CD4-positive, alpha-beta T cell treated with Interleukin-6 at 100 ng/mL for 8 hours (primary cell): ENCODE measurements around the gene ADGRD2.

ENCODE experiments used
- DNase-seq: peaks from one replicate; pipeline ENCODE4 v3.0.0-alpha.2; 2020; ENCODE audit warnings: mixed read lengths, low spot score

The ADGRD2 gene

DNA sequence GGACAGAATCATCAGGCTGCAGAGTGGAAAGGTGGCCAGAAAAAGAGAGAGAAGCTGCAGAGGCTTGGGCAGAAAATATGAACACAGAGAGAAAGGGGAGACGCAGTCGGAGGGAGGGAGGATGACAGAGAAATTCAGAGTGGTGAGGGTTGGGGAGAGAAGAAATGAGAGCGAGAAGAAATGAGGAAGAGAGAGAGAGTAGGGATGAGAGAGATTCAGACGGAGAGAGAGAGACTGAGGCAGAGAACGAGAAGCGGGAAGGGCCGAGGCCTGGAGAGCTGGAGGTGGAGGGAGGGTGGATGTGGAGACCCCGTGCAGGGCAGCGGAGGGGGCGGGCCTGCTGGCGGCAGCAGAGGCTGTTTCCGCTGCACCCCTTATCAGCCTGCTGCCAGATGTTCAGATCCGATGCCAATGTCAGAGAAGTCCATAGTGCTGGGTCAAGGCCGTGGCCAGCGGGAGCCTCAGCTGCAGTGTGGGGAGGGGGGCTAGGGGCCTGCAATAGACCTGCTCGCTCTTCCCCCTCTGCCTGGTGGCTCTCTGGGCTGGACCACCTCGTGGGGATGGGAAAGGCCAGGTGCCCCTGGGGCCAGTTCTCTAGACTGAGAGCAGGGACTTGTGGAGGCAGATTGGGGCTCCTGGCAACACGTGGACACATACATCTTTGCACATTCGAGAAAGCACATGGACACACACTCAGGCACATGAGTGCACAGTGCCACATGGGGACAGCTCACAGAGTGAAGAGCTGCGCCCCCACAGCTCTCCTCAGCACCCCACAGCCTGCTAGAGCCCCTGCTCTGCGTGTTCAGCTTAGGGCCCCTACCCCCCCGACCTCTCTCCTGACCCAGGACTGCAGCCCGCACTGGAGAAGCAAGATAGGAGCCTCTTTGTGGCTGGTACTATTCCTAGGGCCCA lies 61.9 kb downstream of the ADGRD2 start:
- no peak for DNase-seq

DNA sequence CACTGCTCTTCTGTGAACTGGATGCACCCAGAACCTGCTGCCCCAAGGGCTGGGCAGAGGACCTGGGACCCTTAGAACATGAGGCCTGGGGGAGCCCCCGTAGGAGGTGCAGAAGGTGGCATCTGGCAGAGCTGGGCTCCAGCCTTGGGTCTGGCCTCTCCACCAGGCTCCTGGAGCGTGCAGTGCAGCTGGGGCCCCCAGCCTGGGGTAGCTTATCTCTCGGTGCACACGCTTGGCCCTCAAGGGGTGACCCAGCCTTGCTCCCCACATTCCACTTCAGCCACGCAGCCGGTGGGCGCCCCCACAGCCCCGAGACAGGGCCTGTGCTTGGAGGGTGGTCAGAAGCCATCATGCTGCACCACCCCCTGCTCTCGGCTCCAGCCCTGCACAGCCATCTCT lies 62.6 kb downstream of the ADGRD2 start:
- no peak for DNase-seq

DNA sequence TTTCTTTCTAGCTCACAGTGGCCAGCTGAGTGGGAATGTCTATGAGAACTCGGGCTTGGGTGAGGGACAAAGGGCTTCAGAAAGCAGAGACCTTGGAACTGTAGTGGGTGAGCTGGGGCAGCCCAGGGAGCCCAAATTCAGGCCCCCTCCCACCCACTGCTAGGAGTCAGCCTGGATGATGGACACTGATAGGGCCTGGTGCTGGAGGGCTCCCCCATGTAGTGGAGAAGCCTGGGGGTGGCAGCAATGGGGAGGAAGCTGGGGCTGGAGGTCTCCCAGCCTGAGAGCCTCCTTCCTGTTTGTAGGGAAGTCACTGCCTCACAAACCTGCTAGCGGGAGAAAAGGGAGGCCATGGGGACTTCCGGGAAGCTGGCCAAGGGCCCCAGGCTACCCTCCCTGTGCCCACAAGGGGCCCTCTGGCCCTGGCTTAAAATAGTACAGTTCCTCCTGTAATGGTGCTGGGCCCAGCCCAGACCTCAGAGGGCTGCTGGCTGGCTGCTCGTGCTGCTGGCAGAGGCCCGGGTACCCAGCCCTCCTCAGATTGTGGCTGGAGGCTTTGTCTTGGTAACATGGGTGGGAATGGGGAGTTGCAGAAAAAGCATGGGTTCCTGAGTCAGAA lies 63.2 kb downstream of the ADGRD2 start:
- DNase-seq = no peak

DNA sequence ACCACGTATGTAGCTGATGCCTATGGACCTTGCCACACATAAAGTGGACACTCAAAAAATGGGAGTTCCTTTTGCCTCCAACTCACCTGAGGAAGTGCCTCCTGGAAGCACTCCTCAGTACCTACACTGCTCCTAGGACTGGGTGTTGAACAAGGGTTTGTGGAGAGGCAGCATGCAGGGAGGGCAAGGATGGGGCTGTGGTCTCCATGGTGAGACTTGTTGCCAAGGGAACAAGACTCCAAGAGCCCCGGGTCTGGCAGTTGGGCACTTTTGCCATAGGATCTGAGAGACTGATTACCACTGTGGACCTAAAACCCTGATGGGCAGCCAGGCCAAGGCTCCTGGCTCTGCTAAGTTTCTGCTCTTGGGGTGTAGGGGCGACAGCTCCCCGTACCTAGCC lies 63.9 kb downstream of the ADGRD2 start:
- DNase-seq = no peak

DNA sequence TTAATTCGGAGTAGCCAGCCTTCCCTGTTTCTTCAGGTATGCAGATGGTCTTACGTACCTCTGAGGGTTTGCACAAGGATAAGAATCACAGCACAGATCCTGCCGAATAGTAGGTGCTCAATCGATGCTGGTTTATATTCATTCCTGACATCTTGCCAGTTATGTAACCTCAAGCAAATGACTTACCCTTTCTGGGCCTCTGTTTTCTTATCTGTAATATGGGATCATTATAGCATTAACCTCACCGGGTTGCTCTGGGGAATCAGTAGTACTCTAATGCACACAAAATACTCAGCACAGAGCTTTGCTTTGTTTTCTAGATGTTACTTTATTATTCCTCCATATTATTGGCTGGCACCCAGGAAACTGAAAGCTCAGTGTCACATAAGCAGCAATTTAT lies 64.6 kb downstream of the ADGRD2 start:
- DNase-seq = no peak

DNA sequence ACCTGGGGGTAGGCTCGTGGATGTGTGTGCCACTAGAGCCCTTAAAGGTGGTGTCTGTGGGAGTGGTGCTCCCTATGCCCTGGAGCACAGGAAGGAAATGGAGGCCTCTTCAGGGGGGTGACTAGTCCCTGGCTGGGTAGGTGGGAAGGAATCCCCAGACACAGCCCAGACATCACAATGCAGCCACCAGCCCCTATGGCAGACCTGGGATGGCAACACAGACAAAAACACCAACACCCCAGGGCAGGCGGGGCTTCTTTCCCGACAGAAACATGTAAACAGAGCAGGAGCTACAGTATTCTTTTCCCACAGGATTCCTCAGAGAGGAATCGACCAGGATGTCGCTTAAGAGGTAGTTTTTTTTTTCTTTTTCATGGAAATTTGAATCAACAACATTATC lies 67.3 kb downstream of the ADGRD2 start:
- no peak for DNase-seq

DNA sequence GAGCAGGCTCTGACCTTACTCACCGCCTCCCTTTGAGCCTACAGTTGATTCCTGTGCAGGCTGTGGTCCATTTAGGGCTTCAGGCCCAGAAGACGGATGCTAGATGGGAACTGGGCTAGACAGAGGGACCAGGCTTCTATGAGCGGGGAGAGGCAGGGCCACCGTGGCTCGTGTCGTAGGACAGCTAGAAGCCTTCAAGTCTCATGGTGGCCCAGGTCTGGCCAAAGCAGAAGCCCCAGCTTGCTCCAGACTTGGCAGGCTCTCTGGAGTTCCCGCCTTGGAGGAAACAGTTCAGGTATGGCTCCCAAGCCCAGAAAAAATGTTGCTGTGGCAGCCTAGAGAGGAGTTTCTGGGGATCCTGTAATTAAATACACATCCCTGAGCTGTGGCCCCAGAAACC lies 67.9 kb downstream of the ADGRD2 start:
- no peak for DNase-seq

DNA sequence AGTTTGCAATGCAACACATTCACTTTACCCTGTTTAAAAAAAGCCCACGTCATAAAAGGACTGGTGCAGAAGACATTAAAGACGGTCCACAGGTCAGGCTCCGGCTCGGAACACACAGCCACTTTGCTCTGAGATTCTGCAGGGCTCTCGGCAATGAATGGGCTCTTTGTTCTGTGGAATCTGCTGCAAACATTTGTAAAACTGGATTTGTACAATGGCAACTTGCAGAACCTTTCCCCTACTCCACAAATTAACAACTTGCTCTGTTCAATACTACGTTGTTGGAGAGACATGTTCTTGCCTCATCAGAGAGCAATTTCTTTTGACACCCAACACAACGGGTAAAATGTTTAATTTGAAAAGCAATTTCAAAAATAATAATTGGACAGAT lies 70.0 kb downstream of the ADGRD2 start:
- DNase-seq = no peak

DNA sequence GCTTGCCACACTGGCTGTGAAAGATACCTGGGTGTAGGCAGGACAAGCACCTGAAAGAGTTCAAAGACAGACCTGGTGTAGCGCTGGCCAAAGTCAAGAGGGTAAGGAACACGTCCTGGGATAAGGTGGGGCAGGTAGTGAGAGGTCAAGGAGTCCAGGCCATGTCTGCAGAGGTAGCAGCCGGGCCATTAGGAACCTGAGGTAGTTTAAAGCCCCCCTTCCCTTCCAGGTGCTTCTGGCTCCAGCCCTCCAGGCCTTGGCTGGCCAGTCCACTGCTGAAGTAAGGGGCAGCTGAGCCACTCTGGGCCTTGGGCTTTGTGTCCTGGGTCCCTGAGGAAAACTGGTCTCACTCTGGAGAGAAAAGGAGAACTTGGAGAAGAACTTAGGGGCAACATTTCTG lies 70.9 kb downstream of the ADGRD2 start:
- DNase-seq = no peak

DNA sequence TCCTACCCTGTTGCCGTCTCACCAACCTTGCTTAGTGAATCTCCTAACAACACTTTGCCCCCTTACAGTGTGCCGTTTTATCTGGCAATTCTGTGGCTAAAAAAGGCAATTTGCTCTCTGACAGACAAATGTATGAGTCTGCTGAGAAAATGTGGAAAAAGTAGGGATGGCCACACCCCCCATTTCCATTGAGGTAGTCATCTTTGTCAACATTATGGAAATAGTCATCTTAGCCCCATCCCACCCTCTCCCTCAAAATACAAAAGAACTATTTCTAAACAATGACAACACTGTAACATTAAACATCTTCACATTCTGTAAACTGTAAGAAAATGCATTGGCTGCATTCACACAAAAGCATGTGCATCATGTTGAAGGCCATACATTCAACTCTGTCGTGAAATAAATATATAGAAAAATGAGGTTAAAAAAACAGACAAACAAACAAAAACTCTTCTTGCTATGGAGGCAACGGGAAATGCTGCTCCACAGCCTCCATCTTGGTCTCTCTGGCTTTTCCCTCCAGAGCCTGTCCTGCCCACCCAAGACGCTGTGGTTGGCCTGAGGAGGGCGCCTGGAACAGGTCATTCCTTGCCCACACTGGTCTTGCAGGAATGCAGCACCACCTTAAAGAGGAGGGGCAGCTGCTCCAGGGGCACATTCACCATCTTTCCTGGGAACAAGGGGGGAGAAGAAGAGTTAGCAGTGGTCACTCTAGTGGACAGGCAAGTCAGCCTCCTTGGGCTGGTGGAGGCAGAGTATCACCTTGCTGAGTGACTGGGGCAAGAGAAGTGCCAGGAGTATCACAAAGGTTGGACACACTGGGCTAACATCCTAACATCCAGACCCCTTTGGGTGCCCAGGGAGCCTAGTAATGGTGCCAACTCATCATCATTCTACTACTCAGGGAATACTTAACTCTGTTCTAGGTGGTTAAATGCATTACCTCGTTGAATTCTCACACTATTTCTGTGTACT lies 72.2 kb downstream of the ADGRD2 start:
- DNase-seq = no peak

DNA sequence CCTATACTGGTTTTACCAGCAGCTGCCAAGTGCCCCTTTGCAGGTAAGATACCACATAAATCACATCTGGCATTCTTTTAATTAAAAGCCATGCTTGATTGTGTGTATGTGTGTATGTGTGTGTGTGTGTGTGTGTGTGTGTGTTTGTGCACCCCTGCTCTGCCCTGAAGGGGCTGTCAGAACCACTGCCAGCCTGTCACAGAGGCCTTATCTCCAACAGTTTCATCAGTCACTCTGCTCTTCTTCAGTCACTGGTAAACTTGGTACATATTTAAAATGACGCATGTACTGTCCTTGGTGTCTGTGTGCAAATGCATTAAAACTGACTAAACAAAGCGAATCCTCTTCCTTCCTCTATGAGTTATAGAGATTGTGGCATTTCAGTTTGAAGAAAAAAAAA lies 75.9 kb downstream of the ADGRD2 start:
- DNase-seq = no peak

DNA sequence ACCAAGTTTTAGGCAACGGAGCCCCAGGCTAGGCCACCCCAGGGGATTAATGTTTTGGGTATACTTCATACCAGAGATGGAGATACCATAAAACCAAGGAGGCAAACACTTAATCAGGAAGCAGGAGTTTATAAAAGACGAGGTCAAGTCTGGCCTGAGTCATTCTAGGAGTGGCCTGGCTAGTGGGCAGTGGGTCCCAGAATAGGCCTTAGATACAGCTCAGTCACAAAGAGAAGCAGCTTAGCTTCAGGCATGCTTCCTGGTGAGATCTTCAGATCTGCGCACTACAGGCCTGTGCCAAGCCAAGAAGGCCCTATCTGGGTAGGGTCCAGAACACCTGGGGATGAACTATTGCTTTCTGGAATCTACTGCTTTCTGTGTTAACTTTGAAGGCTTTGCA lies 77.5 kb downstream of the ADGRD2 start:
- no peak for DNase-seq
